ENCODE data around the gene AMPD1. TPM values are rescaled to one million over a fixed set of nuclear protein-coding genes. Genes with fewer than 3 reads are reported as not detected.

The AMPD1 gene
- polyA plus RNA-seq, 4 donors, result 0.19 to 8.4 (median 0.24) TPM; not detected in 1

GRCh38 chr1:114692947-114693346 is 2.4 kb downstream of the AMPD1 start:
- no peak for FAIRE-seq
- H3K4me1 ChIP-seq (ENCODE audit: control insufficient read depth in 3 of 3, insufficient read depth in 2 of 3, low read depth in 1 of 3, low read length in 2 of 3), result no peaks in the 10 kb centered on the region

GRCh38 chr1:114691061-114691460 is 4.3 kb downstream of the AMPD1 start:
- Histone ChIP-seq H3K9me3 (ENCODE audit: control insufficient read depth in 2 of 2, insufficient read depth in 1 of 2, low read depth in 1 of 2, low read length in 1 of 2) (no peaks in the 10 kb centered on the region), H3K27ac (ENCODE audit: low read depth in 1 of 3, low read length in 2 of 3) (no peak overlapping the region), H3K27me3 (ENCODE audit: control insufficient read depth in 3 of 3, insufficient read depth in 3 of 3, low read length in 3 of 3) (peaks cover 0 to 2% (median 0%) of the 10 kb centered on the region in 3 donors), H3K4me1 (ENCODE audit: control insufficient read depth in 3 of 3, insufficient read depth in 2 of 3, low read depth in 1 of 3, low read length in 2 of 3) (no peaks in the 10 kb centered on the region), H3K4me3 (ENCODE audit: low read depth in 1 of 3, low read length in 3 of 3) (no peak overlapping the region), H3K36me3 (ENCODE audit: control insufficient read depth in 3 of 3, insufficient read depth in 2 of 3, low read depth in 1 of 3, low read length in 3 of 3) (no peaks in the 10 kb centered on the region)
- DNase-seq, result no peak
- no peak for FAIRE-seq
- 72 to 87% (median 80%) methylated on average over 2 of the region's 2 CpGs for WGBS, 3 donors

More at GRCh38 chr1:114692947-114693346, 2.4 kb downstream of the AMPD1 start:
- no peaks in the 10 kb centered on the region for H3K36me3 ChIP-seq (ENCODE audit: control insufficient read depth in 3 of 3, insufficient read depth in 2 of 3, low read depth in 1 of 3, low read length in 3 of 3)
- DNase-seq, result no peak
- no peak overlapping the region for H3K27ac ChIP-seq (ENCODE audit: low read depth in 1 of 3, low read length in 2 of 3)
- WGBS, 3 donors, result 87 to 91% (median 88%) methylated on average over 3 of the region's 3 CpGs
- H3K4me3 ChIP-seq (ENCODE audit: low read depth in 1 of 3, low read length in 3 of 3), result no peak overlapping the region
- no peaks in the 10 kb centered on the region for H3K27me3 ChIP-seq (ENCODE audit: control insufficient read depth in 3 of 3, insufficient read depth in 3 of 3, low read length in 3 of 3)
- no peaks in the 10 kb centered on the region for H3K9me3 ChIP-seq (ENCODE audit: control insufficient read depth in 2 of 2, insufficient read depth in 1 of 2, low read depth in 1 of 2, low read length in 1 of 2)

GRCh38 chr1:114690148-114690547 is 5.2 kb downstream of the AMPD1 start:
- 76 to 83% (median 77%) methylated on average over 1 of the region's 1 CpG for WGBS, 3 donors
- no peak for FAIRE-seq
- no peak overlapping the region for H3K27ac ChIP-seq (ENCODE audit: low read depth in 1 of 3, low read length in 2 of 3)

GRCh38 chr1:114688526-114688925 is 6.8 kb downstream of the AMPD1 start:
- DNase-seq, result no peak
- Histone ChIP-seq H3K27ac (ENCODE audit: low read depth in 1 of 3, low read length in 2 of 3) (no peak overlapping the region), H3K27me3 (ENCODE audit: control insufficient read depth in 3 of 3, insufficient read depth in 3 of 3, low read length in 3 of 3) (peaks cover 0 to 2% (median 0%) of the 10 kb centered on the region in 3 donors), H3K4me3 (ENCODE audit: low read depth in 1 of 3, low read length in 3 of 3) (no peak overlapping the region), H3K4me1 (ENCODE audit: control insufficient read depth in 3 of 3, insufficient read depth in 2 of 3, low read depth in 1 of 3, low read length in 2 of 3) (no peaks in the 10 kb centered on the region), H3K9me3 (ENCODE audit: control insufficient read depth in 2 of 2, insufficient read depth in 1 of 2, low read depth in 1 of 2, low read length in 1 of 2) (no peaks in the 10 kb centered on the region), H3K36me3 (ENCODE audit: control insufficient read depth in 3 of 3, insufficient read depth in 2 of 3, low read depth in 1 of 3, low read length in 3 of 3) (no peaks in the 10 kb centered on the region)
- WGBS, 3 donors, result 74 to 89% (median 85%) methylated on average over 4 of the region's 4 CpGs
- FAIRE-seq, result no peak

More at GRCh38 chr1:114690148-114690547, 5.2 kb downstream of the AMPD1 start:
- no peak overlapping the region for H3K4me3 ChIP-seq (ENCODE audit: low read depth in 1 of 3, low read length in 3 of 3)
- no peaks in the 10 kb centered on the region for H3K9me3 ChIP-seq (ENCODE audit: control insufficient read depth in 2 of 2, insufficient read depth in 1 of 2, low read depth in 1 of 2, low read length in 1 of 2)
- no peaks in the 10 kb centered on the region for H3K36me3 ChIP-seq (ENCODE audit: control insufficient read depth in 3 of 3, insufficient read depth in 2 of 3, low read depth in 1 of 3, low read length in 3 of 3)
- no peak for DNase-seq
- no peaks in the 10 kb centered on the region for H3K4me1 ChIP-seq (ENCODE audit: control insufficient read depth in 3 of 3, insufficient read depth in 2 of 3, low read depth in 1 of 3, low read length in 2 of 3)
- peaks cover 0 to 2% (median 0%) of the 10 kb centered on the region in 3 donors for H3K27me3 ChIP-seq (ENCODE audit: control insufficient read depth in 3 of 3, insufficient read depth in 3 of 3, low read length in 3 of 3)

- Histone ChIP-seq H3K27ac (ENCODE audit: low read depth in 1 of 3, low read length in 2 of 3) (no peak overlapping the region), H3K9me3 (ENCODE audit: control insufficient read depth in 2 of 2, insufficient read depth in 1 of 2, low read depth in 1 of 2, low read length in 1 of 2) (no peaks in the 10 kb centered on the region), H3K4me3 (ENCODE audit: low read depth in 1 of 3, low read length in 3 of 3) (no peak overlapping the region), H3K27me3 (ENCODE audit: control insufficient read depth in 3 of 3, insufficient read depth in 3 of 3, low read length in 3 of 3) (peaks cover 0 to 2% (median 0%) of the 10 kb centered on the region in 3 donors), H3K4me1 (ENCODE audit: control insufficient read depth in 3 of 3, insufficient read depth in 2 of 3, low read depth in 1 of 3, low read length in 2 of 3) (no peaks in the 10 kb centered on the region), H3K36me3 (ENCODE audit: control insufficient read depth in 3 of 3, insufficient read depth in 2 of 3, low read depth in 1 of 3, low read length in 3 of 3) (no peaks in the 10 kb centered on the region)
- 85 to 86% (median 85%) methylated on average over 5 of the region's 5 CpGs for WGBS, 3 donors
- FAIRE-seq (no peak), DNase-seq (no peak)
Measured at GRCh38 chr1:114685851-114686250, 9.5 kb downstream of the AMPD1 start.

- H3K27me3 ChIP-seq (ENCODE audit: control insufficient read depth in 3 of 3, insufficient read depth in 3 of 3, low read length in 3 of 3), result peaks cover 0 to 9% (median 0%) of the 10 kb centered on the region in 3 donors
- H3K27ac ChIP-seq (ENCODE audit: low read depth in 1 of 3, low read length in 2 of 3), result no peak overlapping the region
- no peaks in the 10 kb centered on the region for H3K36me3 ChIP-seq (ENCODE audit: control insufficient read depth in 3 of 3, insufficient read depth in 2 of 3, low read depth in 1 of 3, low read length in 3 of 3)
- no peaks in the 10 kb centered on the region for H3K4me1 ChIP-seq (ENCODE audit: control insufficient read depth in 3 of 3, insufficient read depth in 2 of 3, low read depth in 1 of 3, low read length in 2 of 3)
- no peak for FAIRE-seq
- no peaks in the 10 kb centered on the region for H3K9me3 ChIP-seq (ENCODE audit: control insufficient read depth in 2 of 2, insufficient read depth in 1 of 2, low read depth in 1 of 2, low read length in 1 of 2)
- H3K4me3 ChIP-seq (ENCODE audit: low read depth in 1 of 3, low read length in 3 of 3), result no peak overlapping the region
- 81 to 83% (median 82%) methylated on average over 5 of the region's 5 CpGs for WGBS, 3 donors
- no peak for DNase-seq
Measured at GRCh38 chr1:114677691-114678090, 17.7 kb downstream of the AMPD1 start.

GRCh38 chr1:114676115-114676514 is 19.2 kb downstream of the AMPD1 start:
- 73 to 93% (median 88%) methylated on average over 1 of the region's 1 CpG for WGBS, 3 donors
- H3K27me3 ChIP-seq (ENCODE audit: control insufficient read depth in 3 of 3, insufficient read depth in 3 of 3, low read length in 3 of 3), result peaks cover 0 to 9% (median 0%) of the 10 kb centered on the region in 3 donors
- DNase-seq (no peak), FAIRE-seq (no peak)
- no peak overlapping the region for H3K4me3 ChIP-seq (ENCODE audit: low read depth in 1 of 3, low read length in 3 of 3)
- H3K36me3 ChIP-seq (ENCODE audit: control insufficient read depth in 3 of 3, insufficient read depth in 2 of 3, low read depth in 1 of 3, low read length in 3 of 3), result no peaks in the 10 kb centered on the region
- no peaks in the 10 kb centered on the region for H3K4me1 ChIP-seq (ENCODE audit: control insufficient read depth in 3 of 3, insufficient read depth in 2 of 3, low read depth in 1 of 3, low read length in 2 of 3)
- H3K27ac ChIP-seq (ENCODE audit: low read depth in 1 of 3, low read length in 2 of 3), result no peak overlapping the region
- no peaks in the 10 kb centered on the region for H3K9me3 ChIP-seq (ENCODE audit: control insufficient read depth in 2 of 2, insufficient read depth in 1 of 2, low read depth in 1 of 2, low read length in 1 of 2)

GRCh38 chr1:114671939-114672275 is 23.4 kb downstream of the AMPD1 start:
- Histone ChIP-seq H3K27me3 (ENCODE audit: control insufficient read depth in 3 of 3, insufficient read depth in 3 of 3, low read length in 3 of 3) (peaks cover 0 to 13% (median 0%) of the 10 kb centered on the region in 3 donors), H3K9me3 (ENCODE audit: control insufficient read depth in 2 of 2, insufficient read depth in 1 of 2, low read depth in 1 of 2, low read length in 1 of 2) (no peaks in the 10 kb centered on the region), H3K27ac (ENCODE audit: low read depth in 1 of 3, low read length in 2 of 3) (no peak overlapping the region), H3K4me3 (ENCODE audit: low read depth in 1 of 3, low read length in 3 of 3) (no peak overlapping the region), H3K4me1 (ENCODE audit: control insufficient read depth in 3 of 3, insufficient read depth in 2 of 3, low read depth in 1 of 3, low read length in 2 of 3) (peaks cover 0 to 5% (median 3%) of the 10 kb centered on the region in 3 donors), H3K36me3 (ENCODE audit: control insufficient read depth in 3 of 3, insufficient read depth in 2 of 3, low read depth in 1 of 3, low read length in 3 of 3) (no peaks in the 10 kb centered on the region)
- 68 to 85% (median 76%) methylated on average over 7 of the region's 7 CpGs for WGBS, 3 donors
- no peak for DNase-seq
- FAIRE-seq, result no peak

Data from small intestine (tissue), 7 donors.